DMS 273 (cell line): Measurements from ENCODE around the gene LRRC4C.
"Not testable (repeated sequence)": the region's sequence is repeated elsewhere in the genome, so short reads cannot be mapped to it uniquely, and the experiment has no call there.

Experiments
- DNase-seq: peaks from one replicate; lab custom pipeline; 2025; ENCODE audit not compliant: unreplicated experiment; lab: John Stamatoyannopoulos, UW

The LRRC4C gene

DNA sequence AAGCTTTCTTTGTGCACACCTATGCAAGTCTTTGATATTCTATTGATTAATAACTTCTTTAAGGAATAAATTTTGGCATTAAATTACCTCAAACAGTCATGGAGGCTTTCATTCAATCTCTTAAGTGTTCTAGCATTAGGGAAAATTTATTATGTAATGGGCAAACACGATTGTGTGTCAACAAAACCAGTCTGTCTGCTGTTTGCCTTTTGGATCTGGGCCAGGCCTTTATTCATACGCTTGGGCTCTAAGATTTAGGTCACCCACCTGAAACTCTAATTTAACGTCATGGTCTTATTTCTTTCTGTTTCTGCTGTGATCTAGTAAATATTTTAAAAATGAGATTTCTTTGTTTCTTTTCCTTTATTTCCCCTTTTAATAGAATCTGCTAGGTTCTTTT, 1270.6 kb downstream of the LRRC4C start:
- DNase-seq, result no peak

DNA sequence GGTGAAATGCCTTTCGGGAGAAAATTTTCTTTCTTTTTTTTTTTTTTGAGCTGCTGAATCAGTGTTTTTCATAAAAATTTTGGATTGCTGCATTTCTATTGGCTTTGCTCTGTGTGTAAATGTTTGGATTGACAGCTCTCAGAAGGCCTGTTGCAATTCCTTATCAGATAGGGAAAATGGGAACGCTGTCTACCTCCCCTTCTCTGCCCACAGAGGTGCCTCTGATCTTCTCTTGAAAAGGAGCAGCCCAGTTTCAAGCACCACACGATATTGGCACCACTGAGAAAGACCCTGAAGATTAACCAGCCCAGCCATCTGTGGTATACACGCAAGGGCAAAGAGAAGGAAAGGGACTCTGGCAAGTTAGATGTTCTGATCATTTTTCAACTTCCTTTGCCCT, 1272.2 kb downstream of the LRRC4C start:
- DNase-seq, result no peak

DNA sequence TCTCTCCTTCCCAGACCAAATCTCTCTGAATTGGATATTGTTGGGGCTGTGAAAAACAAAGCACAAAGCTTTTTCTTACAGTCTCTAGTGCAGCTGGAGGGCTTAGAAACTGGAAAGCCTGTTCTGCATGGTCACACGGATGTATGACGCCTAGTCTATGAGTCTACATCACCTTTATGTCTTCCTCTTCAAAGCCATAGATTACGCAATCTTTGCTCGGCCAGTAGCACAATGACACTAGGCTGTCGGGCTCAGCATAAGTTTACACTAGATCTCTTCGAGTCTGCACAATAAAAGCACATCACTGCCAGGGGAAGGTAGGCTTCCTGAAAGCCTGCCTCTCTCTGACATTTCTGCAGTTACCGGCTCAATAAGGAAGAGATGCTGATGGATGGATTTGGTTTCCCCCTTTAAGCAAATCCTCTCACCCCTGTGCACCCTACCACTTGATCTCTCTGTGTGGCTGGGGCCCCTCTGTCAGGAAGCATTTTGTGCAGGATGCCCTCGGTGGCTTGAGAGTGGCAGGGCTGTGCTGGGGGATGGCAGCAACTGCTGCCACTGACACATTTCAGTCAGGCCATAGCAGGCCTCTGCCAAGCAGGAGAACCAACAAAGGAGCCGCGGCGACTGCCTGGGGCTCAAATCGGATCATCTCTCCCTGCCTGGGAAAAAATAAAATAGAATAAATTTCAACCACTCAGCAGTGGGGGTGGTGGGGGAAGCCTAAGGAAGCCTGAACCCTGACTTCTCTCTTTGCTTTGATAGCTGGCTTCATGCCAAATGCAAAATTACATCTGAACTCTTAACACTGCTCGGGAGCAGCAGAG, 1272.8 kb downstream of the LRRC4C start:
- DNase-seq, result no peak

DNA sequence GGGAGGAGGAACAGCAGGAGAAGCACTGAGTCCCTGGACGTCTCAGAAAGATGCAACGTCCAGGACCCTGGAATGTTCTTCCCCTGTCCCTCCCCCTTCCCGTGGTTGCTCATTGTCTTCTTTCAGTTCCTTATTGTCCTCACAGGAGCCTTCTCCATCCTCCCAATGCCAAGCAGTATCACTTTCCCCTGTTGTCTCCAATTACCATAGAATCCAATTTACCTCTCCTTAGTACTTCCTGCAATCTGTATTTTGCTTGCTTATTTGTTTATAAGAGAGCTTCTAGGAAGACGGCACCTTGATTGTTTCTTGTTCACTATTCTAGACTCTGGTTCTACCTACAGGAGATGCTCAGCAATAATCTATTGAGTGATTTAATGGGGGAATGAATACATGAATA, 1273.7 kb downstream of the LRRC4C start:
- DNase-seq, result no peak

DNA sequence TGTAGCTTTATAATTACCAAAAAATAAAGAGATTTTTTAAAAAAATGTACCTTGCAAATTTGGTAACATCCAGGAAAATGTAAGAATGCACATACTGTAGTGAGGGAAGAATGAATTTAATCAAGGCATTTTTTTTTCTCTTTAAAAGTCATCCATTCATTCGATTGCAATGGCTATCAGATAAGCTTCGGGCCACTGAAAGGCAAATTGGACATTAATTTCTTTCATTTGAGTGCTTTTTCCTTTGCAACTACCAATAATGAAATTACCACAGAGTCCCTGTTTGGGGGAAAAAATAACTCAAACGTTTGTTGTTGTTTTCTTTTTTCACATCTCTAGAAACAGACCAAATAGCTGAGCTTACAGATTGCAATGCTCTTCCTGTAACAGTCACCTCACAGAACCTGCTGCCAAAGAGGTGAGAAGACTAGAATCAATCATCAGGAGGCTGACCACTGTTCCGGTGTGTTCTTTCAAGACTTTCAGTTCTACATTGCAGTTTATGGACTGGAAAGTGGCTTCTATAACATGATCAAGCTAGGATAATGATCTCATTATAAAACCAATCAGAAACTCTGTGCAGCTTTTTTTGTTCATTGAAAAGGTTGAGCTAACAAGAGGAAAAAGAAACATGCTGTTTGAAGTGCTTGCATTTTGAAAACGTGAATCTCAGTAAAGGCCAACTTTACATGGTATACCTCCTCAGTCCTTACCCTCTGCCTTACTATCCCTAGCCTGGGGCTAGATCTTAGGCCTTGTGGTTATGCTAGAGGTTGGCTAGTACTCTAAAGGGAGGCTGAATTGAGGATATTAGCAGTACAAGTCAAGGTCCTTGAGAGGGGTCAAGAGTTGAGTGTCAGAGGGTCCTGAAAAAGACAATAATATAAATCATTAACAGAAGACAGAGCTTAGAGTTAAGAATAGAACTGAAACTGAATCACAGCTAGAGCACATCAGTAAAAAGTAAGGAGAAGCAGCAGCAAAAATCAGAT, 1276.1 kb downstream of the LRRC4C start:
- DNase-seq, result no peak

DNA sequence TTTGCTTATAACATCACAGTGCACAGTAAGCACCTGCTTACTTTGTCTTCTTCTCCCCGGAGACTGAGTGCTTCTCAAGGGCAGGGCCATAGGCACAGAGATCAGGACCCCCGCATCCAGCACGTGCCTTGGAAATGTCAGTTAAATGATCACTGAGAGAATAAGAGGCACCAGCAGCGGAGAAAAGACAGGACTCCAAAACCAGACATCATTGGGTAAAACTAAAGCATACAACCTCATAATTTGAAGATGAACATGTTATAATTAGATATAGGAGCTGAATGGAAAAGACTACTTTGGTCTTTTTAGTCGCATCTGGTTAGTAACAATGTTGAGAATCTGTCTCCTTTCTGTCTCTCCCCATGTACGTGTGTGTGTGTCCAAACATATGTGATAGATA, 1279.9 kb downstream of the LRRC4C start:
- no peak for DNase-seq

DNA sequence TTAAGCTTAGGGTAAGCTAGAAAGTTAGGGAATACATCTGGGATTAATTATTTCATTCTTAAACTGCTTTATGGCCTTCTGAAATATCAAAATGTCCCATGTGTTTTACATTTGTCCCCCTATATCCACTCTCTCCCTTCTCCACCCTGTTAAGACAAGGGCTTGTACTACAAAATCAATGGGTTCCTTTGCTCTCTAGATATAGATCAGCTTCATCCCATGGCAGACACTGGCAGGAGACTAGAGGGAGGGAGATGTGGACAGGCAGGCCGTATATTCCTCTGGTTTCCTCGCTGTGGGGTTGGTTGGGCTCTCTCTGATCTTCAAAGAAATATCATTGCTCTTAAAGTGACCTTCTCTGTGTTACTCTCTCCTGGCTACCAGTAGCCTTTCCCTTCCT, 1281.0 kb downstream of the LRRC4C start:
- no peak for DNase-seq

DNA sequence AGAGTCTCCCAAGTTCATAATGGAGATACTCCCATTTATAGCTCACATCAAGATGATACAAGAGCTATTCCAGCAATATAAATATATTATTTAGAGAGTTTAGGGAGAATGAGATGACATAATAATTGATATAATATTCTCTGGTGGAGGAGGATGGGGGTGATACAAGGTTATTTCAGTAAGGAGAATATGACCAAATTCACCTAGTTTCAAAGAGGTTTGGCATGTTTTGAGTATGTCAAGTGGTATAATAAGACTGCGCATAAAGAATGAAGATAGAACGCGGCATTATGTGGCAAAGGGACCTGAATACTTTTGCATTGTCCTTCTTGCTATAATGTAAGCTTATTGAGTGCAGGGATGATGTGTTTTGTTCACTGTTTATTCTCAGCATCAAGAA, 1283.5 kb downstream of the LRRC4C start:
- DNase-seq, result no peak

DNA sequence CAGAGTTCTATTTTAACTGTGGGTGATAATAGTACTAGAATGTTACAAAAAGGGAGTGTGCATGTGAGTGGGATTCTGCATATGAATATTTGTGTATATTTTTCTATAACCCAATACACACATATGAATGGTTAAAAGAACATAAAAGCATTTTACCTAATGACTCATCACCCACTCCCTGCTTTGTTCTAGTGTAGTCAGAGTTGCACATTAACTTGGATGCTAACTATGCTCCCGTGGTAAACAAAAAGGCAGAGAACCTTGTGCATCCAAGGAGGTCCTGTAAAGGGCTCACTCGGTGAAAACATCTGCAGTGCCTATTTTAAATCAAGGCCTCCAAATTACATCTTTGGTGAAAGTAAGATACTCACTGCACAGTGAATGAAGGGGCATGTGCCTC, 1289.4 kb downstream of the LRRC4C start:
- DNase-seq, result no peak

DNA sequence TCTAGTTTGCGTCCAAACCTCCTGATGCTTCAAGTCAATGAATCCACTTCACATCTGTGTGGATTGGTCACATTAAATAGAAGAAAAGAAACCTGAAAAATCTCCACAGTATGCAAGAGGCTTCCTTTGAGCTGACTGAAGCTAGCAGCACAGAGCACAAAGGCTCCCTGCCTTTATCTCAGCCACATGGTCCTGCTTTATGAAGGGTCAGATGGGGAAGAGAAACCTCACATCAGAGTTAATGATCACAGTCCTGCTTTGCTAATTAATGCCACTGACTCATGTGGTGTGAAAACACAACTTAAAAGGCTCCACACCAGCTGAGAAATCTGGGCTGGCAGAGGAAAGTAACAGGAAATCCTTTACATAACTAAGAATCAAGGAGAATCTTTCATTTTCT, 1291.0 kb downstream of the LRRC4C start:
- DNase-seq, result no peak

DNA sequence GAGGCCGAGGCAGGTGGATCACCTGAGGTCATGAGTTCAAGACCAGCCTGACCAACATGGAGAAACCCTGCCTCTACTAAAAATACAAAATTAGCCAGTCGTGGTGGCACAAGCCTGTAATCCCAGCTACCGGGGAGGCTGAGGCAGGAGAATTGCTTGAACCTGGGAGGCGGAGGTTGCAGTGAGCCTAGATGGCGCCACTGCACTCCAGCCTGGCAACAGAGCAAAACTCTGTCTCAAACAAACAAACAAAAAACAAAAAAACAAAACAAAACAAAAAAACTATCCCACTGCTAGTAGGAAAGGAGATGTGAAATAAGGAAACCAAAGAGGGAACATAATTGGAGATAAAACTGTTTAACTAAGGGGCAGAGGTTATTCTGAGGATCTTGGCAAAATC, 1291.6 kb downstream of the LRRC4C start:
- not testable (repeated sequence) for DNase-seq

DNA sequence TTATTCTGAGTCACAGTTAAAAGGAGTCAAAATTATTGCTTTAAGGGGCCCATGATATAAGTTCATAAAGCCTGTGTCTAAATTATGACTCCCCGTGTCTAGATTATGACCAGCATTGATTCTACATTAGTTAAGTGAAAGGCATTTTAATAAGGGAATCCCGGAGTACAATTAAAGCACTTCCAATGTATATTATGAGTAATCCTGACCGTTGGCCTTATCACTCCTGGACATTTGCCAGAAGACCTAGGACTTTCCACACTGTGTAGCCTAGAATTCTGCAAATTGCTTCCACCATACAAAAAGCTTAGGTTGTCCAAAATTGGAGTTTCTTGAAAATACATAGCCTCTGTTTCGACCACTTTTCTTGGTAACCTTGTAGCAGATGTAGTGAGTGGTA, 1292.6 kb downstream of the LRRC4C start:
- DNase-seq, result no peak

DNA sequence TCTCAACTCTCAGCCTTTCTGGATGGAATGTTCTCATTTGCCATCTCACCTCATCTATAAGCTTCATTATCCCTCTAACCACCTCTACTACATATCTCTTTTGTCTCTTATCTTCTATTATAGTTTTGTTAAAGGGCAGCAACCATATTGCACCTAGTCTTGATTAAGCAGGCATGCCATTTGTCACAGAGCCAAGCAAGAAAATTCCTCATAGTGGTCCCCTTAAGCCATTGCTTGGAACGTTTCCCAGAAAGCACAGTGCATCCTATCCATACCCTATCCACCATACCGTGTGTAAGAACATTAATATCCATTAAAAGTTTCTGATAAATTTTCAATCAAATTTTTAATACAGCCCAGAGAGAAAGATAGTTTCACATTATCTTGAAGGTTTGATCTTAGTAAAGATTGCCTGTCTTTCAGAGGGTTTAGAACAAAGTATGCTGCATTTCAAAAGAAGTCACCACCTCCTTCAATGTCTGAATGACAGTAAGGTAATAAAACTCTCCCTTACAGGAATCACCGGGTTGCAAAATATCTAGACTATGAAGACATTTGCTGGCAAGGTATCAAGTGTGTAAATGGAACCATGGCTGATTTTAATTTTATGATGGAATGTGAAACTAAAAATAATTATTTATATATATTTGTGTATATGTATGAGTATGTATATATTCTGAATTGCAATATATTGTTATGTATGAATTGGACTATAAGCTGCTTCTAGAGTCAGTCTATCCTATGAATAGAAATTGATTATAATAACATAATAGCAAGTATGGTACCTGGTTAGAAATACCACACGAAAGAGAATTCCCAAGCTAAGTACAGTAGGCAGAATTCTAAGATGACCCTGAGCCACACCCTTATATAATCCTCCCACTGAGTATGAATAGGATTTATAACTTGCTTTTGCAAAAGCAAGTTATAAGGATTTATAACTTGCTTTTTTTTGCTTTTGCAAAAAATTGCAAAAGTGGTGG, 1296.3 kb downstream of the LRRC4C start:
- no peak for DNase-seq

DNA sequence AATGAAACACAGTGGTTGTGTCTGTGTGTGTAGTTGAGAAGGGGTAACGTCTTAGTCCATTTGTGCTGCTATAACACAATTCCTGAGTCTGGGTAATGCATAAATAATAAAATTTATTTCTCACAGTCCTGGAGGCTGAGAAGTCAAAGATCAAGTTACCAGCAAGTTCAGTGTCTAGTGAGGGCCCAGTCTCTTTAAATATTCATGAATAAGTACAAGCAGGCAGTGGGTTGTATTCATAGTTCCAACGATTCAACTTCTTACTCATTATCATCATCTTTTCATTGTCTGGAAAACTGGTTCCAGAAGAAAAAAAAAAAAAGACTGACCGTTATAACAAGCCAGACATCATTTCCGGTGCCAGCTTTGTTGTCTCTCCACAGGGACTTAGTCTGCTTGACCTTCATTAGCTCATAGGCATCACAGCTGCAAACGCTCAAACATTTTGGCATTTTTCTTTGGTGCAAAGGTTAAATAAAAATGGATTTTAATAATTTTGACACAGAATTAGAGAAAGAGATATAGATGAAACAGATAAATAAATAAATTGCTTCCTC, 1297.5 kb downstream of the LRRC4C start:
- no peak for DNase-seq

DNA sequence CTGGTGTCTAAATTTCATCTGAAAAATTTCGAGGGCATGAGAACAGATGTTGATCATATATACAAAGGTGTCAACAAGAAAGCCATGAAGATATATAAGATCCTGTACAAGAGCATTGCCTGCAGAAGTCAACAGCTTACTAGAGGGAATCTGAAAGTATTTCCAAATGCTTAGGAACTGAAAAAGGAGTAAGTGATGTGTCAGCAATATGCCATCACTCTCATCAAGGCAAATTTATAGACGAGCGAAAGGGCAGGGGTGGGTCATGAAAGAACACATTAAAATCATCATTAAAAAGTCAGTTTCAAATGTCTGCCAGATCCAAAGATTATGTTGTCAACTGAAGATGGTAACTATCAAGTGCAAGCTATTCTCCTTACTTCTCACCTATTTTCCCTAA, 1299.0 kb downstream of the LRRC4C start:
- no peak for DNase-seq

DNA sequence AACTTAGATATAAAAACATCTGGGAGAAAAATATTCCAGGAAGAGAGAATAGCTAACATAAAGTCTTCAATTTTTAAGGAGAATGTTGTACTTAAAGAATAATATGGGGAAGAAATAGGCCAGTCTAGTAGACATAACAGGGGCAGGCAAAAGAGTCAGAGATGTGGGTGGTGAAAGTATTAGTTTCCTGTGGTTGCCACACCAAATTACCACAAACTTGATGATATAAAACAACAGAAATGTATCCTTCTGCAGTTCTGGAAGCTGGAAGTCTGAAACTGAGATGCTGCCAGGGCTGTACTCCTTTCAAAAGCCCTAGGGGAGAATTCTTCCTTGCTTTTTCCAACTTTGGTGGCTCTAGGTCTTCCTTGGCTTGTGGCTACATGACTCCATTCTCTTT, 1309.7 kb downstream of the LRRC4C start:
- no peak for DNase-seq

DNA sequence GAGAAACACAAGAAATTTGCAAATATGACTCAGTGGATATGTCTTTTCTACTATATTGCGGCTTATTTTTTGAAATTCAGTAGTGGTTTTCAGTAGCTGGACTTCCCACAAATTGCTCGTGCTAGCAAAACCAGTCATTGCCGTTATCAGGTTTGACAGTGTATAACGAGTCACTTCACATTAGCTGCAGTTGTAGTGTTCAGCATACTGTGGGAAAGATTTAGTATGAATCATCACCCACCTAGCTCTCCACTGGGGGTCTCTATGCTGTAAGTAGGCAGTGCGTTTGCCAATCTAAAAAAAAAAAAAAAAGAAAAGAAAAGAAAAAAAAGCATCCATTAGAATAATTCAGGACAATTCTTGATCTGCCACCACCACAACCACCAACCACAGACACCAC, 1318.9 kb downstream of the LRRC4C start:
- no peak for DNase-seq

DNA sequence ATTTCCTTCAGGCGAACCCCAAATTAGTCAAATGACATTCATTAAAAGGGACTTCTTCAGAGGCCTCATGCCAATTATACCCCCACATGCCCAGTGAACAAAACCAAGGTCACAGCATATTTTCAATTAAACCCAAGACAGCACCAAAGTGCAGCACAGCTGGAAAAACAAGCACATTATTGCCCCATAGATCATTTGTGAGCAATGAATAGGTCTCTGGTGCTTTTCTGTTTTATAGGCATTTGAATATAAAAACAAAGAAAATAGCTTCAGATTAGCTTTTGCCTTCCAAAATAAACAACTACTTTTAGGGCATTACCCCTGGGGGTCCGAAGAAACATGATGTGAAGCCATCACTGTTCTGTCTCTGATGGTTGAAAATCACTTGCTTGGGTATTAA, 1319.9 kb downstream of the LRRC4C start:
- DNase-seq, result no peak

DNA sequence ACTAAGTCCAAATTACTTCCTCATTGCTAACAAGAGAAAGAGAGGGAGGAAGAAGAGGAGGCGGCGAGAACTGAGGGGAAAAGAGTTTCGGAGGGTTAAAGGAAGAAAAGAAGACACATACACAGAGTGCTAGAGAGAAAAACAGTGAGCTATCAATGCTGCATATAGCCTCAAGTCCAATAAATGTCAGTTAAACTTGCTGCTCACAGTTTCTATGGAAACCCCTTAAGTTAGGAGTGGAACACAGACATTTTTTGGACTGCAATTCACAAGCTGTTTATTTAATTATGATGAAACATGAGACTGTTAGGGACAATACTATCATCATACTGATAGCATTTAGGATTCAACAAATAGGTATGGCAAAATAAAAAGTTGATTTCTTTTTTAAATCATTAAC, 1320.4 kb downstream of the LRRC4C start:
- no peak for DNase-seq

DNA sequence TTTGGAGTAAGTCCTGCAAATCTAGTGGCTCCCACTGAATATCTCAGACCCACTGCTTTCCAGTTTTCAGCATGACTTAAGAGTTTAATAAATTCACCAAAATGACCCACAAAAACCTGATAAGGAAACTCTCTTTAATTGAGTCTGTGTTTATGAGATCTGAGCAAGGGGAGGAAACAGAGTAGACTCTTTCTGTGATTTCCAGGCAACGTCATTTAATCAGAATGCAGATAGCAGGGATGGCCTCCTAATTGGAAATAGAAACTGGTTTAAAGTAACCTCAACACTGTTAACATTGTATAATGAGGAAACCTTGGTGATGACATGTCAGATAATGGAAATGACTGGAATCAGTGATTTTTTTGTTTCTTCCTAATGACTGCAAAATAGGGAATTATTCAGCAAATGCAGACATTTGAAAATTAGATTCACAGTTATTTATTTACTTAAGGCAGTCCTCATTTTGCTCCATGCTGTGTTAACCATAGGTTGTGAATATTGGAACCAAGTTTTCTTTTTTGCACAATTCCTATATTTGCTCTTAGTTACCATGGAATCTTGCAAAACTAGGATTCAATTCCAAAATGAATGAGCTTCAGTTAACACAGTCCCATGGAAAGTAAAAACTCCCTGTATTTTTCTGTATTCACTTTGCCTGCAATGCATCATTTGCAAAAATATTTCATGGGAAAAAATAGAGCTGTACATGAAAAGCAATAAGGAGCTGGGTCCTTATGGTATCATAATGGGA, 1324.5 kb downstream of the LRRC4C start:
- DNase-seq, result no peak
